Esophagus squamous epithelium (tissue), 4 donors: ENCODE data around the gene WDR3.

ENCODE experiments used
- CTCF ChIP-seq, 6 experiments: fragments of 450-650 bp in 4 of 6; fragments of 200-600 bp in 2 of 6; sonication (generic) in 2 of 6; IDR thresholded peaks; one replicate each; pipeline ENCODE4 v1.5.1; 2016 to 2019; ENCODE audit warnings: antibody characterized with exemption in 6 of 6, mild to moderate bottlenecking in 4 of 6, moderate library complexity in 4 of 6
- POLR2A ChIP-seq, 4 donors: fragments of 450-650 bp; IDR thresholded peaks; one replicate each; pipeline ENCODE4 v1.6.1; 2017; ENCODE audit warnings: antibody characterized with exemption in 4 of 4, mild to moderate bottlenecking in 4 of 4, moderate library complexity in 3 of 4

- TF ChIP-seq CTCF (IDR thresholded peaks at IDR 0.05) (no peak), POLR2A (IDR thresholded peaks at IDR 0.05) (no peak)
These were observed 18.5 kb upstream of the WDR3 start for GRCh38 chr1:117911051-117911450.
